Mononuclear cell (primary cell): Measurements from ENCODE around the gene SLC25A10. TPM values are rescaled to one million over a fixed set of nuclear protein-coding genes. Genes with fewer than 3 reads are reported as not detected.
A peak's percentile ranks its signal among the peaks of the same experiment; 100 is the strongest.

Experiments used
- H3K27me3 ChIP-seq: 2 replicates; pipeline ENCODE4 v1.6.0; 2011; ENCODE audit warnings: low read length, control low read depth; ENCODE audit not compliant: insufficient read depth
- H3K4me1 ChIP-seq: 2 replicates; pipeline ENCODE4 v1.5.1; 2011; ENCODE audit warnings: mild to moderate bottlenecking, low read length, control low read depth; ENCODE audit not compliant: insufficient read depth
- H3K4me3 ChIP-seq: 2 replicates; pipeline ENCODE4 v1.5.1; 2011; ENCODE audit warnings: mild to moderate bottlenecking, low read length, moderate library complexity
- H3K9me3 ChIP-seq: 2 replicates; pipeline ENCODE4 v1.5.1; 2011; ENCODE audit warnings: low read depth, mild to moderate bottlenecking, control low read depth, low read length
- total RNA-seq: library from RNA; depleted of rRNA; stranded (reverse); fragments of >200 nt; gene quantifications from one replicate; pipeline ENCODE4 v1.2.3, GENCODE V29; 2012

SLC25A10 gene
- total RNA-seq, 1 donor = 1.5 TPM

GRCh38 chr17:81695211-81695610, 16.9 kb upstream of the SLC25A10 start:
- H3K27me3 ChIP-seq = no peaks in the 10 kb centered on the region
- H3K4me1 ChIP-seq = no peaks in the 10 kb centered on the region
- no peak overlapping the region for H3K4me3 ChIP-seq
- no peaks in the 10 kb centered on the region for H3K9me3 ChIP-seq

- H3K27me3 ChIP-seq = no peaks in the 10 kb centered on the region
- H3K9me3 ChIP-seq = no peaks in the 10 kb centered on the region
- H3K4me1 ChIP-seq = no peaks in the 10 kb centered on the region
- no peak overlapping the region for H3K4me3 ChIP-seq
Observed at GRCh38 chr17:81695801-81696200, 16.3 kb upstream of the SLC25A10 start.

DNA sequence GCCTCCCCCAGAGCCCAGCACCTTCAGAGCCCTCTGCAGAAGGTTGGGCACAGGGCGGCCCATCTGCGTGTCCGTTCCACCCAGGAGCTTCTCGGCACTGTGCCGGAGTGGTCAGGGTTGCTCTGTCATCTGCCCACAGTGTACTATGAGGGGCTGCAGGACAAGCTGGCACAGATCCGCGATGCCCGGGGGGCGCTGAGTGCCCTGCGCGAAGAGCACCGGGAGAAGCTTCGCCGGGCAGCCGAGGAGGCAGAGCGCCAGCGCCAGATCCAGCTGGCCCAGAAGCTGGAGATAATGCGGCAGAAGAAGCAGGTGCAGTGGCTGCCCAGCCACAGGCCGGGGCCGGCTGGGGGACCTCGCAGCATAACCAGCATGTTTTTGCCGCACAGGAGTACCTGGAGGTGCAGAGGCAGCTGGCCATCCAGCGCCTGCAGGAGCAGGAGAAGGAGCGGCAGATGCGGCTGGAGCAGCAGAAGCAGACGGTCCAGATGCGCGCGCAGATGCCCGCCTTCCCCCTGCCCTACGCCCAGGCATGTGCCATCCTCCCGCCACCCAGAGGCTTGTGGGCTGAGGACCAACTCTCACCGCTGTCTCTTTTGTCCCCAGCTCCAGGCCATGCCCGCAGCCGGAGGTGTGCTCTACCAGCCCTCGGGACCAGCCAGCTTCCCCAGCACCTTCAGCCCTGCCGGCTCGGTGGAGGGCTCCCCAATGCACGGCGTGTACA, 15.7 kb upstream of the SLC25A10 start:
- Histone ChIP-seq H3K4me3 (no peak overlapping the region), H3K9me3 (no peaks in the 10 kb centered on the region), H3K27me3 (no peaks in the 10 kb centered on the region)

DNA sequence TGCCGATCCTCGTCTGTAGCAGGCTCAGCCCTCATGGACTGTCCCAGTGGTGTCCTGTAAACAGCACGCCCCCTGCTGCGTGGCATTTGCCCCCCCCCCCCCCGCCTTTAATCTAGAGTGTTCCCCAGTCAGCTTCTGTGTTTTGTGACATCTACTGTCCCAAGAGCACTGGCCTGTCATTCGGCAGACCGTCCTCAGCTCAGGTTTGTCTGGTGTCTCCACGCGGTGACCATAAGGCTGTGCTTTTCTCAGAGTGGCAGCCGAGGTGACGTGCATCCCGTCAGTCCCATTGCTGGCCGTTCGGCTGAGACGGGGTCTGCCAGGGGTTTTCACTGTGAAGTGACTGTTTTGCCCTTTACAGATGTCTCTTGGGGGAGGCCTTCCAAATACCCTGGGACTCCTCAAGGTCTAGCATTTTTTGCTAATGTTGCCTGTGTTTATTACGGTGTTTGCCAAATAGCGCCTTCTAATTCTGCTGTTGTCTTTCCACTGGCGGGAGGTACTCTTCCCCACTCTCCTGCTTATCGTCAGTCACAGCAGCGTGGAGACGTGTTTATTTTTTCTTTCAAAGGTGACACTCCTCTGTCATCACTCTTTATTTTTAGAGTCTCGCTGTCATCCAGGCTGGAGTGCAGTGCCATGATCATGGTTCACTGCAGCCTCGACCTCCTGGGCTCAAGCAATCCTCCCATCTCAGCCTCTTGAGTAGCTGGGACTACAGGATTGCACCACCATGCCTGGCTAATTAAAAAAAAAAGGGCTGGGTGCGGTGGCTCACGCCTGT, 14.6 kb upstream of the SLC25A10 start:
- Histone ChIP-seq H3K9me3 (no peaks in the 10 kb centered on the region), H3K4me3 (no peak overlapping the region), H3K27me3 (no peaks in the 10 kb centered on the region), H3K4me1 (peaks cover 11% of the 10 kb centered on the region)

More for the DNA sequence above, 15.7 kb upstream of the SLC25A10 start:
- peaks cover under 1% of the 10 kb centered on the region for H3K4me1 ChIP-seq

- Histone ChIP-seq H3K4me1 (peaks cover 24% of the 10 kb centered on the region), H3K9me3 (no peaks in the 10 kb centered on the region), H3K4me3 (no peak overlapping the region), H3K27me3 (no peaks in the 10 kb centered on the region)
Observed at GRCh38 chr17:81700353-81701287, 11.5 kb upstream of the SLC25A10 start.

DNA sequence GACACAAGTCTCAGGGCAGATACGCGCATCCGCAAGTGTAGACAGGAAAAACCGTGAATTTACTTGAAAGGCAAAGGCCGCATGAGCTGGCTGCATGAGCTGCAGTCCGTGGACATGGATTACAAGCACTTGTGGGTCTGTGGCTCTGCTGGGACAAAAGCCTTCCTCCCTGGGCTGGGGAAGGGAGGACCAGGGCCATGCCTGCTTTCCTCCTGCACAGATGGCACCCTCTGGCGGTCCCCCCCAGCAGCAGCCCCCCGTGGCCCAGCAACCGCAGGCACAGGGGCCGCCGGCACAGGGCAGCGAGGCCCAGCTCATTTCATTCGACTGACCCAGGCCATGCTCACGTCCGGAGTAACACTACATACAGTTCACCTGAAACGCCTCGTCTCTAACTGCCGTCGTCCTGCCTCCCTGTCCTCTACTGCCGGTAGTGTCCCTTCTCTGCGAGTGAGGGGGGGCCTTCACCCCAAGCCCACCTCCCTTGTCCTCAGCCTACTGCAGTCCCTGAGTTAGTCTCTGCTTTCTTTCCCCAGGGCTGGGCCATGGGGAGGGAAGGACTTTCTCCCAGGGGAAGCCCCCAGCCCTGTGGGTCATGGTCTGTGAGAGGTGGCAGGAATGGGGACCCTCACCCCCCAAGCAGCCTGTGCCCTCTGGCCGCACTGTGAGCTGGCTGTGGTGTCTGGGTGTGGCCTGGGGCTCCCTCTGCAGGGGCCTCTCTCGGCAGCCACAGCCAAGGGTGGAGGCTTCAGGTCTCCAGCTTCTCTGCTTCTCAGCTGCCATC, 10.6 kb upstream of the SLC25A10 start:
- Histone ChIP-seq H3K9me3 (no peaks in the 10 kb centered on the region), H3K4me1 (peaks cover 24% of the 10 kb centered on the region), H3K4me3 (no peak overlapping the region), H3K27me3 (no peaks in the 10 kb centered on the region)

DNA sequence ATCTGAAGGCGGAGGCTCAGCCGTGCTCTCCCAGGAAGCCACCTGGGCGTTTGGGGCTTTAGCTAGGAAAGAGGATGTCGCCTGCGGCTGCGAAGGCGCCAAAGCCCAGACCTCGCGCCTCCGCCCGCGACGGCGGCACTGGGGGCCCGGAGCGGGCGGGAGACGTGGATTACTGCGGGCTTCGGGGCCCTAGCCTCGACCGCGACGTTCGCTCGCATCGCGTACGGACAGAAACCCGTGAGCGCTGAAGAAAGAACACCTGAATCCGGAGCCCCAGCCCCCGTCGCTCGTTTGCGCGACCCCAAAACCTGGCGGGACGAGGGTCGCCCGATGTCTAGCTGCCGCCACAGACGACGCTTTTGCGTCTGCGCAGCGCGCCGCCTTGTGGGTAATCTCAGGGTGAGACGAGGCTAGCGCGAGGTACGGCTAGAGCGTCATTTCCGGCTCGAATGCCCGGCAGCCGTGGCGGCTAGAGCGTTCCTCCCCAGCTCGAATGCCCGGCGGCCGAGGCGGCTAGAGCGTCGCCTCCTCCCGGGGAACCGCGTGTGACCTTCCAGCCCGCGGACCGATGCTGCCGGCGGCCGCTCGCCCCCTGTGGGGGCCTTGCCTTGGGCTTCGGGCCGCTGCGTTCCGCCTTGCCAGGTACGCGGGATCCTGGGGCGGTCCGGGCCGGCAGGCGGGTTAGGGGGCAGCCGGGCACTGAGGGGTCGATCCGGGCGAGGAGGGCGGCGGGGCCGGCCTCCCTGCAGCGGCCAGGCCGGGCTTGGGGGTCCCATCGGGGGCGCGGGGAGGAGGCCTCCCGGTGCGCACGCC, 8.9 kb upstream of the SLC25A10 start, which contains the start of gene MRPL12:
TSS of gene MRPL12 (plus strand) at position 434 of the 813 bp plus-strand sequence. CDS start at position 569, 135 bp downstream.
- H3K27me3 ChIP-seq = no peaks in the 10 kb centered on the region
- peaks cover 24% of the 10 kb centered on the region for H3K4me1 ChIP-seq
- peak within 1 kb of the TSS; percentile 85 for H3K4me3 ChIP-seq
- H3K9me3 ChIP-seq = no peaks in the 10 kb centered on the region

DNA sequence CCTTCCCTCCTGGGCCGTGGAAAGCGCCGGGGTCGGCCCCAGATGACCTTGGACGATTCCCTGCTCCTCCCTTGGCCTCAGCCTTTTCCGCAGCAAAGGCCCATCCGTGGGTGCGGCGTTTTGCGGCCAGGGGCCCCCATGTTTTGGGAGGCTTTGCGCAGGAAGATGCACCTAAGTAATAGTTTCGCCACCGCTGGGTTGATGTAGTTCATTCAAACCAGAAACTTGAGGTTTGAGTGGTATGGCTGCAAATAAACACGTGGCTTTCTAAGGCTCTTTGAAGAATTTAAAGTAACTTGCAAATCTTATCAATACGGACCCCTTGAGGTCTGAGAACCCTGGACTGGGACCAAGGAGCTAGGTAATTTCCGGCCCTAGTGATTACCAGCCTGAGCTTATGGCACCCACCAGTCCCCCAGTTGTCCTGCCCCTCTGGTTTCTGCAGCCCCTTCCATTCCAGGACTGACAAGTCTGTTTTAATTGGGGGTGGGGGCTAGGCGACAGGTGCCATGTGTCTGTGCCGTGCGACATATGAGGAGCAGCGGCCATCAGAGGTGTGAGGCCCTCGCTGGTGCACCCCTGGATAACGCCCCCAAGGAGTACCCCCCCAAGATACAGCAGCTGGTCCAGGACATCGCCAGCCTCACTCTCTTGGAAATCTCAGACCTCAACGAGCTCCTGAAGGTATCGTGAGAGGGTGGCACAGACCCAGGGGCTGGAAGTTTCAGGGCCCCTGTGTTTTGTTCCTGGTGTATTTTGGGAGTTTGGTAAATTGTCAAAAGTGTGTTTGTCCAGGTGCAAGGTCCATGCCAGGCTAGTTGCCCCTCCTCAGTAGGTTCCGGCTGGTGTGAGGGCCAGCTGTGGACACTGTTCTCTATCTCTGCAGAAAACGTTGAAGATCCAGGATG, 8.1 kb upstream of the SLC25A10 start:
- no peaks in the 10 kb centered on the region for H3K27me3 ChIP-seq
- H3K9me3 ChIP-seq = no peaks in the 10 kb centered on the region
- H3K4me3 ChIP-seq = peak overlapping the region; percentile 85
- peaks cover 24% of the 10 kb centered on the region for H3K4me1 ChIP-seq

DNA sequence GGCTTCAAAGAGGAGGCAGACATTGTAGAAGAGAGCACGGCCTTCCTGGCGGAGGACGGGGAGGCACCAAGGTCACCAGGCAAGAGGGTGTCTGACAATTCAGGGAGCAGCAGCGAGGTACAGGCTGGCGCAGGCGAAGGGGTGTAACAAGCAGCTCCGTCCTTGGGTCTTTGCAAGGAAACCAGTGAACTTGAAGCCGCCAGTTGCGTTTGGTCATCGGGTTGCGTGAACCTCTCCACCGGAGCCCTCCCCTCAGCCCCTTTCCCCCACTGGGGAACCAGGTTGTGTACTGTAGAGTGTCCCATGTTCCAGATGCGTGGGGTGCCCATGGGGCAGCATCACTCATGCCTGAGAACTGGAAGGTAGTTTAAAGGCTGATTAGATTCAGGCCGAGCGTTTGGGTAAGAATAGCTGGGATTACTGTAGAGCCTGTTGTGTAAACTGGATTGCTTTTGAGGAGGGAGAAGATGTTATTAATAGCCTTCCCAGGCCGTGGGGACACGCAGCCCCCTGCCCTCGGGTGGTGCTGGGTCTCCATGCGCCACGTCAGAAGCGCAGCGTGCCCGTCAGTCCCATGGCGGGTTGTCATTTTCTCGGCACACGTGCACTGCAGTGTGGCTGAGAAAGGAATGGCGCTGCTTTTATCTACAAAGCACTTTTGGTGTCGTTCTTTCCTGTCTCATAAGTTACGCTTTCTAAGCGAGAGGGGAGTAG, 6.4 kb upstream of the SLC25A10 start:
- Histone ChIP-seq H3K9me3 (no peaks in the 10 kb centered on the region), H3K4me3 (no peak overlapping the region), H3K27me3 (no peaks in the 10 kb centered on the region), H3K4me1 (peaks cover 34% of the 10 kb centered on the region)

- peaks cover 39% of the 10 kb centered on the region for H3K4me1 ChIP-seq
- no peaks in the 10 kb centered on the region for H3K9me3 ChIP-seq
- no peak overlapping the region for H3K4me3 ChIP-seq
- H3K27me3 ChIP-seq = no peaks in the 10 kb centered on the region
Observed at GRCh38 chr17:81706232-81706611, 5.9 kb upstream of the SLC25A10 start.

DNA sequence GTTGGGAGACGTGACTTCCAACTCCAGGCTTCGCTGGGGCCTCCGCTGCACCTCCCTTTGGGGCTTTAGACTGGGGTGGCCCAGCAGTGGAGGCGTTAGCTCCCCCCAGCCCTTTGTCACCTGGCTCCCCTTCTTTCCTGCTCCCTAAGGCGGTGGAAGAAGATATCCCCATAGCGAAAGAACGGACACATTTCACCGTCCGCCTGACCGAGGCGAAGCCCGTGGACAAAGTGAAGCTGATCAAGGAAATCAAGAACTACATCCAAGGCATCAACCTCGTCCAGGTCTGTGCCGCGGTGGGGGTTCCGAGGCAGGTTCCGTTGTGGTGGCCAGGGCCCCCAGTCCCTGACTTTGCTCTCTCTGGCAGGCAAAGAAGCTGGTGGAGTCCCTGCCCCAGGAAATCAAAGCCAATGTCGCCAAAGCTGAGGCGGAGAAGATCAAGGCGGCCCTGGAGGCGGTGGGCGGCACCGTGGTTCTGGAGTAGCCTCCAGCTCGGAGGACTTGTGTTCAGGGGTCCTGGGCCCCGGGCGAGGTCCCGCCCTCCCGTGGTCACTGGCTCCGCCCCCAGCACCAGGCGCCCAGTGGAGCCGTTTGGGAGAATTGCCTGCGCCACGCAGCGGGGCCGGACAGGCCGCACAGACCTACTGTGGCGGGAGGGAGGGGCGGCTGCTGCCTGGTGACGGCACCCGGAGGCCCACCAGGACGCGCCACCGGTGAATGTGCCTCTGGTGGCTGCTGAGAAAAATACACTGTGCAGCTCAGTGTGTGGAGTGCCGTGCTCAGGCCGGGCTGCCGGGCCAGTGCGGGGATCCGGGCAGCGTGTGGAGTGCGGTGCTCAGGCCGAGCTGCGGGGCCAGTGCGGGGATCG, 5.1 kb upstream of the SLC25A10 start:
- Histone ChIP-seq H3K4me3 (no peak overlapping the region), H3K4me1 (peaks cover 39% of the 10 kb centered on the region), H3K9me3 (no peaks in the 10 kb centered on the region), H3K27me3 (no peaks in the 10 kb centered on the region)
